Activated T-cell treated with anti-CD3 and anti-CD28 coated beads, Interleukin-2, amount 50 U/mL, for 4 hours (primary cell): Measurements from ENCODE around the gene RIC8A. TPM values are rescaled to one million over a fixed set of nuclear protein-coding genes. Genes with fewer than 3 reads are reported as not detected.

Source experiments
- ATAC-seq, 2 donors: fragments of 200-7000 bp; cut with Tn5 transposase; one replicate each; pipeline ENCODE4 v1.10.0; 2021
- DNase-seq: peaks from one replicate; pipeline ENCODE4 v3.0.0-alpha.2; 2020
- H3K27me3 Mint-ChIP-seq: one replicate; pipeline ENCODE4 v1.8.0; 2021; ENCODE audit warnings: low read depth, mixed read lengths
- H3K36me3 Mint-ChIP-seq: one replicate; pipeline ENCODE4 v1.8.0; 2022; ENCODE audit warnings: mixed read lengths; ENCODE audit not compliant: insufficient read depth
- H3K4me1 Mint-ChIP-seq: one replicate; pipeline ENCODE4 v1.8.0; 2021; ENCODE audit warnings: low read depth, mixed read lengths
- H3K4me3 Mint-ChIP-seq: one replicate; pipeline ENCODE4 v1.8.0; 2021; ENCODE audit warnings: mild to moderate bottlenecking, moderate library complexity, mixed read lengths
- H3K9me3 Mint-ChIP-seq: one replicate; pipeline ENCODE4 v1.8.0; 2021; ENCODE audit warnings: mixed read lengths
- total RNA-seq, 3 donors: library from RNA; stranded (reverse); gene quantifications; one replicate each; pipeline ENCODE4 v1.2.1, GENCODE V29; 2021

The RIC8A gene
- total RNA-seq, 3 donors from 2014 or later: 145 to 152 (median 151) TPM

DNA sequence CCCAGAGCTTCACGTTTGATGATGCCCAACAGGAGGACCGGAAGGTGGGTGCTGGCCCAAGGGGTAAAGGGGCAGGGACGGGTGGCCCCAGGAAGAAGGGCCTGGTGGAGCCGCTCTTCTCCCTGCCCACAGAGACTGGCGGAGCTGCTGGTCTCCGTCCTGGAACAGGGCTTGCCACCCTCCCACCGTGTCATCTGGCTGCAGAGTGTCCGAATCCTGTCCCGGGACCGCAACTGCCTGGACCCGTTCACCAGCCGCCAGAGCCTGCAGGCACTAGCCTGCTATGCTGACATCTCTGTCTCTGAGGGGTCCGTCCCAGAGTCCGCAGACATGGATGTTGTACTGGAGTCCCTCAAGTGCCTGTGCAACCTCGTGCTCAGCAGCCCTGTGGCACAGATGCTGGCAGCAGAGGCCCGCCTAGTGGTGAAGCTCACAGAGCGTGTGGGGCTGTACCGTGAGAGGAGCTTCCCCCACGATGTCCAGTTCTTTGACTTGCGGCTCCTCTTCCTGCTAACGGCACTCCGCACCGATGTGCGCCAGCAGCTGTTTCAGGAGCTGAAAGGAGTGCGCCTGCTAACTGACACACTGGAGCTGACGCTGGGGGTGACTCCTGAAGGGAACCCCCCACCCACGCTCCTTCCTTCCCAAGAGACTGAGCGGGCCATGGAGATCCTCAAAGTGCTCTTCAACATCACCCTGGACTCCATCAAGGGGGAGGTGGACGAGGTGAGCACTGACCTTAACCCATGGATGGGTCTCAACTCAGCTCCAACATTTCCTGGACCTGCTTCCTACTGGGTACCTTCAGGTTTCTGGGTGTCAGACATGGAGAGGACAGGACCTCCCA, 2.0 kb downstream of the RIC8A start:
- H3K4me3 Mint-ChIP-seq: peak overlapping the region; percentile 91
- no peak for ATAC-seq
- DNase-seq: no peak
- no peaks in the 10 kb centered on the region for H3K27me3 Mint-ChIP-seq
- peaks cover 28% of the 10 kb centered on the region for H3K4me1 Mint-ChIP-seq
- H3K36me3 Mint-ChIP-seq: peaks cover 26% of the 10 kb centered on the region
- no peaks in the 10 kb centered on the region for H3K9me3 Mint-ChIP-seq

DNA sequence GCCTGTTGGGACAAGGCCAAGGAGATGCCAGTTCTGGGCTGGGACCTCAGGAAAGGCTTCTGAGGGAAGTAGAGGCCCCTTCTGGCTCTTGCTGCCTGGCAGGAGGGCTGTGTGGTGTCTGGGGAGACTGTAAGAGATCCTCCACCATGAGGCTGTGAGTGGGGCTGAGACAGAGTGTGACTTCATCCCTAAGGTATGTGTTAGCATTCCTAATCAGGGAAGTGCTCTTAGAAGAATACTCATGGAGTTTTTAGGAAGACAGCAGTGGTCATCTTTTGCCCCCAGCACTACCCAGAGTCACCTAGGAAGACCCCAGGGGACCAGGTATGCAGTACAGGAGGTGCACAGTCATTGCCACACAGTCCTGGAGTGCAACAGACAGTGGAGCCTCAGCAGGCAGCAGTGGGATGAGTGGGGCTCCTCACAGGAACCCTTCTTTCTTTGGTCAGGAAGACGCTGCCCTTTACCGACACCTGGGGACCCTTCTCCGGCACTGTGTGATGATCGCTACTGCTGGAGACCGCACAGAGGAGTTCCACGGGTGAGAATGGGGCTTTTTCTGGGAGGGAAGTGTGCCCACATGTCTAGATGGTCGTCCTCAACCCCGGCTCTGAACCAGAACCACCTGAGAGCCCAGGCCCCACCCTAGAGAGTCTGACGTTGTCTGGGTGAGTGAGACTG, 2.8 kb downstream of the RIC8A start:
- H3K4me1 Mint-ChIP-seq: peaks cover 23% of the 10 kb centered on the region
- no peaks in the 10 kb centered on the region for H3K27me3 Mint-ChIP-seq
- peak overlapping the region; percentile 91 for H3K4me3 Mint-ChIP-seq
- DNase-seq (no peak), ATAC-seq (no peak)
- H3K9me3 Mint-ChIP-seq: no peaks in the 10 kb centered on the region
- peaks cover 30% of the 10 kb centered on the region for H3K36me3 Mint-ChIP-seq

DNA sequence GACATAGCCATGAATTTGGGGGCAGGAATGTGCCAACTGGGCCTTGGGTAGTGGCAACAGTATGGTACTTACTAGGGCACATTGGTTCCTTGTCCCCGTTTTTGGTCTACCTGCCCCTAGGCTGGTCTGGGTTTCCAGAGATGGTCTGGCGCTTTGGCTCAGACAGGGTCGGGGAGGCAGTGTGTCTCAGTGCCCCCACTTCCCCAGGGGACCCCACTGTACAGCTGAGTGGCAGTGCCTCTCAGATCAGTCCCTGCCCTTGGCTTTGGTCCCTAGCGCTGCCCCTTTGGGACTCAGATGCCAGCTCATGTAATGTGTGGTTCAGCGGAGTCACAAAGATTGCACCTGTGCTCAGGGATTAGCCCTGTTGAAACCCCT, 3.3 kb downstream of the RIC8A start:
- H3K36me3 Mint-ChIP-seq: peaks cover 30% of the 10 kb centered on the region
- no peaks in the 10 kb centered on the region for H3K9me3 Mint-ChIP-seq
- ATAC-seq (no peak), DNase-seq (no peak)
- no peaks in the 10 kb centered on the region for H3K27me3 Mint-ChIP-seq
- H3K4me3 Mint-ChIP-seq: no peak overlapping the region
- H3K4me1 Mint-ChIP-seq: peaks cover 19% of the 10 kb centered on the region

DNA sequence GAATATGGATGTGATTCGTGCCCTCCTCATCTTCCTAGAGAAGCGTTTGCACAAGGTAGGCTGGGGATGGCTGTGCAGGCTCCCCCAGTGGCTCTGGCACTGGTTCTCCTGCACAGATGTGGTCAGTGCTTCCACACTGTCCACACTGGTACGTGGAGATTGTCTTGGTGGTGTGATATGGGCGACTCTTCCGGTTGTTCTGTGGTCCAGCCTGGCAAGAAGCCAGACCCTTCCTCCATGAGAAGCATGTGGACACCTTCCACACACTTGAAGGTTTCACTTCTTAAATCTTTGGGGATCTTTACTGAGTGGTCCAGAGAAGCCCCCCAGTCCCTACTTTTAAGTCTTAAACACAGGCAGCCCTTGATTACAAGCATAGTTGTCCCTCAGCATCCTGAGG, 3.8 kb downstream of the RIC8A start:
- no peak for ATAC-seq

DNA sequence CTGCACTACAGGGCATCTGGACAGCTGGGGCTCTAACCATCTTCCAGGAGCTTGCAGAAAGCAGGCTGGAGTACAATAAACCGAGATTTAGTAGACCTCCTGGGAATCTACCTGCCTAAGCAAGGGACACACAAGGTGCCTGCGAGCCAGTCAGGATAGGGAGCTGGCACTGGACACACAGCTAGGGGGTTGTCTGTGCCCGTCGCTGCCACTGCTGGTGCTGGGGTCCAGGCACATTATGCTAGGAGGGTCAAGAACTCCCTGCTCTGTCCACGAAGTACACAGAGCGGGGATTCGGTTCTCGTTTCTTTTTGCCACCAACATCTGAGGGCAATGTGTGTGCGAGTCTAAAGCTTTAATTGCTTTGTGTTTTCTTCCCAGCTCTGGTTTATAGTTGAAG, 4.2 kb downstream of the RIC8A start:
- H3K36me3 Mint-ChIP-seq: peaks cover 30% of the 10 kb centered on the region
- H3K4me1 Mint-ChIP-seq: peaks cover 14% of the 10 kb centered on the region
- ATAC-seq (no peak), DNase-seq (no peak)
- no peaks in the 10 kb centered on the region for H3K27me3 Mint-ChIP-seq
- no peaks in the 10 kb centered on the region for H3K9me3 Mint-ChIP-seq
- H3K4me3 Mint-ChIP-seq: no peak overlapping the region

More for the DNA sequence above, 3.8 kb downstream of the RIC8A start:
- Mint-ChIP-seq H3K9me3 (no peaks in the 10 kb centered on the region), H3K4me3 (peak overlapping the region; percentile 35), H3K4me1 (peaks cover 14% of the 10 kb centered on the region), H3K36me3 (peaks cover 30% of the 10 kb centered on the region), H3K27me3 (no peaks in the 10 kb centered on the region)
- DNase-seq: no peak

DNA sequence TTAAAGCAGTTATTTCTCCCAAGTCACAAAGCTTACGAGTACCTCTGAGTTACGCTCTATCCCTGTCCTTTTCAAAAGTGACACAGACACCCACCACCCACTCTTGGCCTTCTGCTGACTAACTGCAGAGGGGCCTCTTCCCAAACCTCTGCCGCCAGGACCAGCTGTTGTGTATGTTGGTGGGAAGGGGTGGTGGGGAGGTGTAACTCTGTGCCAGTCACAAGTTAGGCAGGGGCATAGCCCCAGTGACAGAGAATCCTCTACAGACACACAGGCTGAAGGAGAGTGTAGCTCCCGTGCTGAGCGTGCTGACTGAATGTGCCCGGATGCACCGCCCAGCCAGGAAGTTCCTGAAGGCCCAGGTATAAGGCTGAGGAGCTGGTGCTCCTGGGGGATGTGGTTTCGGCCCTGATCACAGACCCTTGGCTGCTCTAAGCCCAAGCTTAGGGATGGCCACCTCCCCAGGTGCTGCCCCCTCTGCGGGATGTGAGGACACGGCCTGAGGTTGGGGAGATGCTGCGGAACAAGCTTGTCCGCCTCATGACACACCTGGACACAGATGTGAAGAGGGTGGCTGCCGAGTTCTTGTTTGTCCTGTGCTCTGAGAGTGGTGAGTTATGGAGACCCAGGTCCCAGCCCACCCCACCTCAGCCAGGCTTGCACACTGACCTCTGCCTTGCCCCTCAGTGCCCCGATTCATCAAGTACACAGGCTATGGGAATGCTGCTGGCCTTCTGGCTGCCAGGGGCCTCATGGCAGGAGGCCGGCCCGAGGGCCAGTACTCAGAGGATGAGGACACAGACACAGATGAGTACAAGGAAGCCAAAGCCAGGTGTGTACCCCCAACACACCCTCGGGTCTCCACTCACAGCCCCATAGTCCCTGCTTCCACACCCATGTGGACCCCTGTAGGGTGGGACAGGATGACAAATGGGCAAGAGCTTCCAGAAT, 4.9 kb downstream of the RIC8A start:
- ATAC-seq: no peak
- Mint-ChIP-seq H3K27me3 (no peaks in the 10 kb centered on the region), H3K4me3 (no peak overlapping the region), H3K4me1 (peaks cover 15% of the 10 kb centered on the region), H3K36me3 (peaks cover 30% of the 10 kb centered on the region), H3K9me3 (no peaks in the 10 kb centered on the region)
- DNase-seq: no peak

DNA sequence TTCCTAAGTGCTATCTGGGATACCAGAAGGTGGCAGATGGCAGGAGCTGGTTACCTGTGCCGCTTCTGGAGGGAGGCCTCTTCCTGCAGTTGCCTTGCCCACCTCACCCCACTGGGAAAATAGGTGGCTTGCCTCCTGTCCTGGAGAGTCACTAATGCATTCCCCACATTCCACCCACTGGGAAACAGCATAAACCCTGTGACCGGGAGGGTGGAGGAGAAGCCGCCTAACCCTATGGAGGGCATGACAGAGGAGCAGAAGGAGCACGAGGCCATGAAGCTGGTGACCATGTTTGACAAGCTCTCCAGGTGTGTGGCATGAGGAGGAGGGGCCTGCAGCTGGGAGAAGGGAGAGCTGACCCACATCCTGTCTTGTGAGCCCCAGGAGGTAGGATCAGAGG, 5.6 kb downstream of the RIC8A start:
- Mint-ChIP-seq H3K9me3 (no peaks in the 10 kb centered on the region), H3K36me3 (peaks cover 30% of the 10 kb centered on the region), H3K4me3 (no peak overlapping the region), H3K4me1 (peaks cover 22% of the 10 kb centered on the region), H3K27me3 (no peaks in the 10 kb centered on the region)
- no peak for ATAC-seq
- no peak for DNase-seq

DNA sequence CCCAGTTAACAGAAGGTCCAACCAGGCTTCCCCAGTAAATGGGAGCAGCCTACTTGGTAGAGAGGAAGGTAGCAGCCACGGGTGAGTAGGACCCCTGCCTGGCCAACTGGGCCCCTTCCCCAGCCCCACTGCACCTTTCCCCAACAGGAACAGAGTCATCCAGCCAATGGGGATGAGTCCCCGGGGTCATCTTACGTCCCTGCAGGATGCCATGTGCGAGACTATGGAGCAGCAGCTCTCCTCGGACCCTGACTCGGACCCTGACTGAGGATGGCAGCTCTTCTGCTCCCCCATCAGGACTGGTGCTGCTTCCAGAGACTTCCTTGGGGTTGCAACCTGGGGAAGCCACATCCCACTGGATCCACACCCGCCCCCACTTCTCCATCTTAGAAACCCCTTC, 6.6 kb downstream of the RIC8A start:
- Mint-ChIP-seq H3K4me3 (no peak overlapping the region), H3K36me3 (peaks cover 30% of the 10 kb centered on the region), H3K9me3 (no peaks in the 10 kb centered on the region), H3K27me3 (no peaks in the 10 kb centered on the region), H3K4me1 (peaks cover 22% of the 10 kb centered on the region)
- DNase-seq (no peak), ATAC-seq (no peak)

DNA sequence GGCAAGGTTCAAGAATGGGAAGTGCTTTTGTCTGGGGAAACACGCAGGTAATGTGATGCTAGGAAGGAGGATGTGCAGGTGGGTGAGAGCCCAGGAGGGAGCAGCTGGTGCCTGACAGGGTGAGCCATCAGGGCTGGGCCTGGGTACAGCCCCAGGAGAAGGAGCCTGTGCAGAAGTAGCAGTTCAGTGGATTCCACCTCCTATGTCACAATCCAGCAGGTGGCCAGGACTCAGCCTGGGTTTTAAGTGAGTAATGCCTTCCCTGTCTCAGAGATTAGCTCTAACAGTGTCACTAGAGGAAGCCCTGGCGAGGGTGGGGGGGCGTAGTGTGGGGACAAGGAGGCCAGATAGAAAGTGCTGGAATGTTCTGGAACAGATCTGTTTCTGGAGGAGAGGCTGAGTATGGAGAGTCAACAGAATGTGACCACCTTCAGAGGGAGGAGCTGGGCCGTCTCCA, 8.1 kb downstream of the RIC8A start:
- no peak overlapping the region for H3K4me3 Mint-ChIP-seq

DNA sequence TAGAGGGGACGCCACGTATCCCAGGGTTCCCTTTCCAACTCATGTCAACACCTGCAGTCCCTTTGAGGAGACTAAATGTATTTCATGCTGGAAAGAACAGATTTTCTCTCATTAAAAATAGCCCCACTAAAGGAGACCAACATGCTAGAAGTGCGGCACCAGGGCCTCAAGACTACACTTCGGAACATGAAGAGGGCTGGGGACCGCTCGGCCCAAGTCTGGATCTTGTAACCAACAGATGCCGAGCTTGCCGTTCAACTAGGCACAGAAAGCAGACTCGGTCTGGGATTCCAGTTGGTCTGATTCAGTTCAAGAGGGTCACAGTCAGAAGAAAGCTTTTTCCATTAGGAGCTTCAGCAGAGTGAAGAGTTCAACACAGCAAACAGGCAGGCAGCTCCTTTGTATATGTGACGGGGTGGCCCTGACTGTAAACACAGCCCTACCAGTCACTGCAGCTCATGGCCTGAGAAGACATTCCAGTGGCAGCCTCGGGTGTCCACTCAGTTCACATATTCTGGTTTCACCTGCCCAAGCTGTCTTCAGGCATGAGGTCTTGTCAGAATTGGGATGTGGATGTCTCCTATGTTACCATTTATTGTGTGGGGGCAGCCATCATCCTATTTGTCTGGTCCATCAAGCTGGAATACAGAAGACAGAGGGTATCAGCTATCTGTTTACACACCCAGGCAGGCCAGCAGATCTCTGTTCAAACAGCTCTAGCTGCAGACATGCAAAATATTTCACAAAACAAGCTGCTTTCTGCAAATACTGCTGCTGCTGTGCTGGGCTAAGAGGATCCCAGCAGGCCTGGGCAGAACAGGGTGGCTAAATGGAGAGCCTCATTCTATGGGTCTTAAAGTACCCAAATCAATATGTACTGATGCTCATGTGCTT, 8.8 kb downstream of the RIC8A start:
- no peaks in the 10 kb centered on the region for H3K27me3 Mint-ChIP-seq
- peaks cover 10% of the 10 kb centered on the region for H3K4me1 Mint-ChIP-seq
- no peak overlapping the region for H3K4me3 Mint-ChIP-seq
- H3K36me3 Mint-ChIP-seq: peaks cover 17% of the 10 kb centered on the region
- ATAC-seq (no peak), DNase-seq (no peak)
- H3K9me3 Mint-ChIP-seq: no peaks in the 10 kb centered on the region

More for the DNA sequence above, 8.1 kb downstream of the RIC8A start:
- peaks cover 20% of the 10 kb centered on the region for H3K36me3 Mint-ChIP-seq
- no peaks in the 10 kb centered on the region for H3K27me3 Mint-ChIP-seq
- ATAC-seq: no peak
- no peak for DNase-seq
- H3K9me3 Mint-ChIP-seq: no peaks in the 10 kb centered on the region
- H3K4me1 Mint-ChIP-seq: peaks cover 10% of the 10 kb centered on the region

DNA sequence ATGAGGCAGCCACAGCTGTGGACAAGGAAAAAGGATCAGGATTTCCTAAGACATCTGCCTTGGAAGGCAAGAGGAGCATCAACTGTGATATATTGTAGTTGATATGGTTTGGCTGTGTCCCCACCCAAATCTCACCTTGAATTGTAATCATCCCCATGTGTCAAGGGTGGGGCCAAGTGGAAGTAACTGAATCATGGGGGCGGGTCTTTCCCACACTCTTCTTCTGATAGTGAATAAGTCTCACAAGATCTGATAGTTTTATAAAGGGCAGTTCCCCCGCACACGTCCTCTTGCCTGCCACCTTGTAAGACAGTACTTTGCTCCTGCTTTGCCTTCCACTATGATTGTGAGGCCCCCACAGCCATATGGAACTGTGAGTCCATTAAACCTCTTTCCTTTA, 10.2 kb downstream of the RIC8A start:
- H3K4me3 Mint-ChIP-seq: no peak overlapping the region
- no peaks in the 10 kb centered on the region for H3K27me3 Mint-ChIP-seq
- peaks cover 8% of the 10 kb centered on the region for H3K4me1 Mint-ChIP-seq
- H3K36me3 Mint-ChIP-seq: peaks cover 19% of the 10 kb centered on the region
- no peaks in the 10 kb centered on the region for H3K9me3 Mint-ChIP-seq
- ATAC-seq: no peak
- no peak for DNase-seq

DNA sequence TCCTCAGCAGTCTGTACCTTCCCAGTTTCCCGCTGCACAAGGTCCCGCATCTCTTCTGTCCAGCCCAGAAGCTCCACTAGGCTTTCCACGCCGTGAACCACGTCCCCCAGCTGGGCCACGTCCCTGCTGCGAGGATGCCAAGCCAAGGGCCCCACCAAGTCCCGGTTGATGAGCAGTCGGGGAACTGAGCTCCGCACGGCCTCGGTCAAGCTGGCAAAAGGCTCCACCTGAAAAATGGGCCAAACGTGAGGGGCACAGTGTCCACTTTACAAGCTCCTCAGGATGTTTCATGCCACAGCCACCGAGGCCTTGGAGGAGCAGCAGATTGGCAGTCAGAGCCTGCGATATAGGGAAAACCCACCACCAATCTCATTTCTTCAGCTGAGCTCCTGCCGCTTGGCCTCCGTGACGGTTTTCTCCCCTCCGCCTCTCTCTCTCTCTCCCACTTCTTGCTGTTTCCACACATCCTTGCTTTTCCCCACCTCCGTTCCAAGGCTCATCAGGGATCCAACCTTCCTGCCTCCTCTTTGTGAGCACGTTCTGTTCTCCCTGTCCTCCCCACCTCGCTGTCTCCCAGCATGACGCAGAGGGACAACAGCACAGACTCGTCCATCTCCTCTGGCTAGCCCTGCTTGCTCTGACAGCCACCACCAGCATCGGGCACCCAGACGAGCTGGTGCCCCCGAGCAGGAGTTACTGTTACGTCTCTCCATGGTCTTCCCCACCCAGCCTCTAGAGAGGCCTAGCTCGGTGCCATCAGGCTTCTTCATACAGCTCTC, 11.5 kb downstream of the RIC8A start:
- Mint-ChIP-seq H3K27me3 (no peaks in the 10 kb centered on the region), H3K4me1 (peaks cover 8% of the 10 kb centered on the region), H3K4me3 (no peak overlapping the region), H3K9me3 (no peaks in the 10 kb centered on the region), H3K36me3 (peaks cover 16% of the 10 kb centered on the region)
- ATAC-seq: no peak
- no peak for DNase-seq
